ENCODE measurements around the gene KLF6.
A peak's percentile ranks its signal among the peaks of the same experiment; 100 is the strongest.

KLF6 gene

GRCh38 chr10:3780771-3781467 is 4.1 kb downstream of the KLF6 start:
- Histone ChIP-seq H3K36me3 (ENCODE audit: control insufficient read depth, insufficient read depth, low read length) (peaks cover 81% of the 10 kb centered on the region), H3K4me3 (ENCODE audit: extremely low read depth, insufficient read depth, low read length, poor library complexity, severe bottlenecking) (peak overlapping the region; percentile 96), H3K9me3 (ENCODE audit: control insufficient read depth, low read length) (no peaks in the 10 kb centered on the region), H3K27ac (ENCODE audit: low read depth, low read length, severe bottlenecking) (peak overlapping the region; percentile 99), H3K4me1 (ENCODE audit: control insufficient read depth, insufficient read depth, low read length, poor library complexity, severe bottlenecking) (peaks cover 28% of the 10 kb centered on the region)
- 86 to 95% methylated on average over 8 to 9 of the region's 16 CpGs for WGBS, 2 experiments (ENCODE audit: insufficient coverage in 2 of 2)

- peaks cover 84% of the 10 kb centered on the region for H3K36me3 ChIP-seq (ENCODE audit: control insufficient read depth, insufficient read depth, low read length)
- 87% methylated on average over 15 to 17 of the region's 17 CpGs for WGBS, 2 experiments (ENCODE audit: insufficient coverage in 2 of 2)
- H3K27ac ChIP-seq (ENCODE audit: low read depth, low read length, severe bottlenecking) = peak overlapping the region; percentile 99
- H3K4me1 ChIP-seq (ENCODE audit: control insufficient read depth, insufficient read depth, low read length, poor library complexity, severe bottlenecking) = peaks cover 34% of the 10 kb centered on the region
- no peaks in the 10 kb centered on the region for H3K9me3 ChIP-seq (ENCODE audit: control insufficient read depth, low read length)
- H3K4me3 ChIP-seq (ENCODE audit: extremely low read depth, insufficient read depth, low read length, poor library complexity, severe bottlenecking) = peak overlapping the region; percentile 96
These were observed 4.8 kb downstream of the KLF6 start for GRCh38 chr10:3780021-3780770.

GRCh38 chr10:3779158-3779741 is 5.8 kb downstream of the KLF6 start:
- H3K4me3 ChIP-seq (ENCODE audit: extremely low read depth, insufficient read depth, low read length, poor library complexity, severe bottlenecking) = peak overlapping the region; percentile 96
- no peaks in the 10 kb centered on the region for H3K9me3 ChIP-seq (ENCODE audit: control insufficient read depth, low read length)
- peak overlapping the region; percentile 99 for H3K27ac ChIP-seq (ENCODE audit: low read depth, low read length, severe bottlenecking)
- peaks cover 83% of the 10 kb centered on the region for H3K36me3 ChIP-seq (ENCODE audit: control insufficient read depth, insufficient read depth, low read length)
- H3K4me1 ChIP-seq (ENCODE audit: control insufficient read depth, insufficient read depth, low read length, poor library complexity, severe bottlenecking) = peaks cover 34% of the 10 kb centered on the region
- 90 to 92% methylated on average over 7 to 13 of the region's 14 CpGs for WGBS, 2 experiments (ENCODE audit: insufficient coverage in 2 of 2)

GRCh38 chr10:3778692-3779157 is 6.3 kb downstream of the KLF6 start:
- 100% methylated on average over 1 of the region's 3 CpGs; no CpG with 5 or more reads in 1 of the 2 experiments for WGBS, 2 experiments (ENCODE audit: insufficient coverage in 2 of 2)
- H3K27ac ChIP-seq (ENCODE audit: low read depth, low read length, severe bottlenecking) = peak overlapping the region; percentile 4
- H3K9me3 ChIP-seq (ENCODE audit: control insufficient read depth, low read length) = no peaks in the 10 kb centered on the region
- H3K36me3 ChIP-seq (ENCODE audit: control insufficient read depth, insufficient read depth, low read length) = peaks cover 78% of the 10 kb centered on the region
- peak overlapping the region; percentile 96 for H3K4me3 ChIP-seq (ENCODE audit: extremely low read depth, insufficient read depth, low read length, poor library complexity, severe bottlenecking)
- H3K4me1 ChIP-seq (ENCODE audit: control insufficient read depth, insufficient read depth, low read length, poor library complexity, severe bottlenecking) = peaks cover 34% of the 10 kb centered on the region

GRCh38 chr10:3777981-3778691 is 6.9 kb downstream of the KLF6 start:
- H3K27ac ChIP-seq (ENCODE audit: low read depth, low read length, severe bottlenecking) = peak overlapping the region; percentile 4
- H3K4me3 ChIP-seq (ENCODE audit: extremely low read depth, insufficient read depth, low read length, poor library complexity, severe bottlenecking) = peak overlapping the region; percentile 96
- peaks cover 72% of the 10 kb centered on the region for H3K36me3 ChIP-seq (ENCODE audit: control insufficient read depth, insufficient read depth, low read length)
- H3K4me1 ChIP-seq (ENCODE audit: control insufficient read depth, insufficient read depth, low read length, poor library complexity, severe bottlenecking) = peaks cover 34% of the 10 kb centered on the region
- H3K9me3 ChIP-seq (ENCODE audit: control insufficient read depth, low read length) = no peaks in the 10 kb centered on the region
- 91 to 100% methylated on average over 3 to 7 of the region's 7 CpGs for WGBS, 2 experiments (ENCODE audit: insufficient coverage in 2 of 2)

- 95 to 98% methylated on average over 8 of the region's 13 CpGs for WGBS, 2 experiments (ENCODE audit: insufficient coverage in 2 of 2)
These were observed 8.0 kb downstream of the KLF6 start for GRCh38 chr10:3776796-3777571.

GRCh38 chr10:3775696-3776551 is 9.1 kb downstream of the KLF6 start:
- Histone ChIP-seq H3K4me1 (ENCODE audit: control insufficient read depth, insufficient read depth, low read length, poor library complexity, severe bottlenecking) (peaks cover 34% of the 10 kb centered on the region), H3K36me3 (ENCODE audit: control insufficient read depth, insufficient read depth, low read length) (peaks cover 50% of the 10 kb centered on the region), H3K27ac (ENCODE audit: low read depth, low read length, severe bottlenecking) (peak overlapping the region; percentile 92), H3K4me3 (ENCODE audit: extremely low read depth, insufficient read depth, low read length, poor library complexity, severe bottlenecking) (no peak overlapping the region), H3K9me3 (ENCODE audit: control insufficient read depth, low read length) (no peaks in the 10 kb centered on the region)
- 33 to 55% methylated on average over 5 to 6 of the region's 8 CpGs for WGBS, 2 experiments (ENCODE audit: insufficient coverage in 2 of 2)

More at GRCh38 chr10:3776796-3777571, 8.0 kb downstream of the KLF6 start:
- Histone ChIP-seq H3K27ac (ENCODE audit: low read depth, low read length, severe bottlenecking) (peak overlapping the region; percentile 48), H3K36me3 (ENCODE audit: control insufficient read depth, insufficient read depth, low read length) (peaks cover 60% of the 10 kb centered on the region), H3K9me3 (ENCODE audit: control insufficient read depth, low read length) (no peaks in the 10 kb centered on the region), H3K4me3 (ENCODE audit: extremely low read depth, insufficient read depth, low read length, poor library complexity, severe bottlenecking) (no peak overlapping the region), H3K4me1 (ENCODE audit: control insufficient read depth, insufficient read depth, low read length, poor library complexity, severe bottlenecking) (peaks cover 34% of the 10 kb centered on the region)

- 90 to 96% methylated on average over 12 to 21 of the region's 21 CpGs for WGBS, 2 experiments (ENCODE audit: insufficient coverage in 2 of 2)
- H3K4me3 ChIP-seq (ENCODE audit: extremely low read depth, insufficient read depth, low read length, poor library complexity, severe bottlenecking) = no peak overlapping the region
- peaks cover 37% of the 10 kb centered on the region for H3K4me1 ChIP-seq (ENCODE audit: control insufficient read depth, insufficient read depth, low read length, poor library complexity, severe bottlenecking)
- peak overlapping the region; percentile 92 for H3K27ac ChIP-seq (ENCODE audit: low read depth, low read length, severe bottlenecking)
- H3K9me3 ChIP-seq (ENCODE audit: control insufficient read depth, low read length) = no peaks in the 10 kb centered on the region
- peaks cover 41% of the 10 kb centered on the region for H3K36me3 ChIP-seq (ENCODE audit: control insufficient read depth, insufficient read depth, low read length)
These were observed 10.0 kb downstream of the KLF6 start for GRCh38 chr10:3774814-3775695.

Measured in mesodermal cell (in vitro differentiated cells).